NOMO-1 treated with DMSO at 0.1 percent for 48 hours (cell line): Measurements from ENCODE around the gene PACC1.

Experiments used
- DNase-seq: peaks from one replicate; lab custom pipeline; 2025; ENCODE audit not compliant: unreplicated experiment; lab: John Stamatoyannopoulos, UW

PACC1 gene

GRCh38 chr1:212438831-212439237 lies 24.1 kb upstream of the PACC1 start:
- DNase-seq = no peak

DNA sequence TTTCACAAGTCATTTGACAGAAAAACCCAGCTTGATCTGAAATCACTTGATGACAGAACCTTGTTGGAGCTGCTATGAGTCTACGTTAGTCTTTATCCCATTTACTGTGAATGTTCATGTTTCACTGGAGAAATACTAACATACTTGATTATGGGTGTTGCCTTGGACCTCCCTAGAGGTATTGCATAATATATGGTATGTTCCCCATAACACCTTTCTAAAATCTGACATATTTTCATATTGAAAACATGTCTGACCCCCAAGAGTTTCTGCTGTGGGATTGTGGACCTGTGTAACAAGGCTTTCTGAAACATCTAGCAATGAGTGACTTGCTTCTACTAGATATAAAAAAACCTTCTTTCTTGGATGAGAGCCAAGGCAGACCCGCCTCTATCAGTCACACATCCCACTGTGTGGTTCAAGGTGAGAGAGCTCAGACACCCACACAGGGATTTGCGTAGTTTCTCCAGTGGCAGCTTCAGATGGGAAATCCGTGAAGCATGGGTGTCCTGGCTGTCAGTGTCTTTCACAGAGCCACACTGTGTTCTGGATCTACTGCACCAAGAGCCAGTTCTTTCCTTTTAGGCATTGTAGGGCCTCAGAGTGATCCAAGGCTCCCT lies 22.6 kb upstream of the PACC1 start:
- DNase-seq = no peak

DNA sequence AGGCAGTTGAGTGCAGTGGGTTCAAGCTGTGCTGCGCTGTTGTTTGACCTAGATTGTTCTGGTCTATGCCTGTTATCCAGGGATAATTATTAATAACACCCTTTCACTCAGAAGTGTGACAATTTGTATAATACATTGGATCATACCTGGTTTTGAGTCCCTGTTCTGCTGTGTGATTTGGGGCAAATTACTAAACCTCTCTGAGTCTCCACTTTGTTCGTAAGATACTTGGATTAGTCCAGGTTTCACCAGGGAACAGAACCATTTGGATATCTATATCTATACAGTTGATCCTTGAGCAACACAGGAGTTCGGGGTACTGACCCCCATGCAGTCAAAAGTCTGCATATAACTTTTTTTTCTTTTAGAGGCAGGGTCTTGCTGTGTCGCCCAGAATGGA lies 20.3 kb upstream of the PACC1 start:
- DNase-seq = no peak

DNA sequence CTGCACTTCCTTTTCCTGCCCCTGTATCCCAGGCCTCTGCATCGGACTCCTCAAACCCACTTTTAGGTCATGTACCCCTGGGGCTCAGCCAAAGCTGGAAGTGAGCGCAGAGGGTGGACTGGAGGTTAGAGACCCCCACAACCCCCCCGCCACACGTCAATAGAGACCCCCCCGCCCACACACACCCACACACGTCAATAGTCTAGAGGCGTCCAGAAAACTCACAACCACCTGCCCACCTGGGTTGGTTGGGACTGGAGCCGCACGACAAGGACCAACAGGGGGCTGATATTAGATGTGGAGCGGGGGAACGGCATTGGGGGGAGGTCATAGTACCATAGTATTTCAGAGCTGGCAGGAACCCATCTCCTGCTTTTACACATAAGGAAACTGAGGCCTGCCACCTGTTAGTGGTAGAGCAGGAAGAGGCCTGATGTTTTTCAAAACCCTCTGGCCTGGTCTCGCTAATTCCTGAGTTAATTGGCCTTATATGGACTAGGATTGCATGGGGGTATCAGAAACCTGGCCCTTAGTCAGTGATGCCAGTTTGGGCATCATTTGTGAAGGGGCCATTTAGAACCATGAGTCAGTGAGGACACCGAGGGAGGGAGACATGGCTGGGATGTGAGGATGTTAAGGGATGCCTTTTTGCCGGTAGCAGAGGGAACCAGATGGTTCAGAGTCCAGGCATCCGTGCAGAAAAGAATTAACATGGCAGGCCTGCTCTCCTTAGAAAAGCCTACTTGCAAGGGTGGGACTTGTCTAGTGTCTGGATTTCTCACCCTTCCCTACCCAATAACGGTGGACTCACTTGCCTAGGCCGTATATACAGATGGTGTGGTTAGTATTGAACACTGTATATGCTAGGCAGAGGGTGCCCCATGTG lies 19.1 kb upstream of the PACC1 start:
- DNase-seq = no peak

DNA sequence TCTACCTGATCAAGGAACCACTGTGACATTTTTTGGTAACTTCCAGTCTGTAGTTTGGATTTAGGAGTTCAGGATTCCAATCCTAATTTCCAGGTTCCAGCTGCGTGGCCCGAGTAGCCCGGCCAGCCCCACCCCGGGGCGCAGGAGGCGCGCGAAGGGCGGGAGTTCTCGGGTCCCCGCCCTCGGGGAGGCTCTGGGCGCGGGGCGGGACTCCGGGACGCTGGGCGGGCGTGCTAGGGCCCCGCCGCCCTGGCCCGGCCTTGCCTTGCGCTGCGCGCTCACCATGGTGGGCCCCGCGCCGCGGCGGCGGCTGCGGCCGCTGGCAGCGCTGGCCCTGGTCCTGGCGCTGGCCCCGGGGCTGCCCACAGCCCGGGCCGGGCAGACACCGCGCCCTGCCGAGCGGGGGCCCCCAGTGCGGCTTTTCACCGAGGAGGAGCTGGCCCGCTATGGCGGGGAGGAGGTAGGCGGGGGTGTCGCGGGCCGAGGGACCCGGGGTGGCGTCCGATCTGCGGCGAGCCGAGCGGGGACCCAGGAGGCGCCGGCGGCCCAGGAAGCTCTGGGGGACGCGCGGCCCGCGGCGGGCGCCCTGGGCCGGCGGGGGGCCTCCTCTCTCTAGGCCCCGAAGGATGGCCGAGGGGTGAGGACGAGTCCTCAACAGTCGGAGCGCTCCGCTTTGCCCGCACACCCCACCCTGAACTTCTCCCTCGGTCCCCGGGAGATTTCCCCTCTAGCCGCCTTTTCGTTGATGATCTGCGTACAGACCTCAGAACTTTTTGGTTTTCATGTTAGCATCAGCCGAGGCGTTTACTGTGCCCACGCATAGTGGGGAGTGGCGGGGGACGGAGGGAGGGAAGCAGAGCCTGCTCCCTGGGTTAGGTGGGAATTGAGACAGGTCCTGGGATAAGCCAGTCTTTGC lies 18.2 kb upstream of the PACC1 start, which contains the start of gene NENF:
NENF (plus strand) TSS at position 260 of the 916 bp plus-strand sequence; CDS start at position 284, 24 bp downstream.
- peak; percentile 74 for DNase-seq

GRCh38 chr1:212432272-212432660 lies 17.6 kb upstream of the PACC1 start:
- no peak for DNase-seq

DNA sequence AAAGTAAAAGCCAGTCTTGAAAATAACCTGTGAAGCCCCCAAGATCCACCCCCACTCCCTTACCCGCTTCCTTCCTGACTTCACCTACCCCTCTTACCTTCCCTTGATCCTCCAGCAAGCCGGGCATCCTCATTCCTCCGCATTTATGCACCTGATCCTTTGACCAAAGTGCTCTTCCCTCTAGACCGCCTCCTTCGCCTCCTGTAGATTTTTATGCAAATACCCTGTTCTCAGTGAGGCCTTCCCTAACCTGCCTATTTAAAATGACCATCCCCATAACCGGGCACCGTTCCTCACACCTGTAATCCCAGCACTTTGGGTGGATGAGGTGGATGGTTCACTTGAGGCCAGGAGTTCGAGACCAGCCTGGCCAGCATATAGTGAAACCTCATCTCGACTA lies 17.0 kb upstream of the PACC1 start:
- DNase-seq = no peak

GRCh38 chr1:212430955-212431394 lies 16.3 kb upstream of the PACC1 start:
- DNase-seq = no peak

- no peak for DNase-seq
Measured at GRCh38 chr1:212430416-212430815, 15.7 kb upstream of the PACC1 start.

DNA sequence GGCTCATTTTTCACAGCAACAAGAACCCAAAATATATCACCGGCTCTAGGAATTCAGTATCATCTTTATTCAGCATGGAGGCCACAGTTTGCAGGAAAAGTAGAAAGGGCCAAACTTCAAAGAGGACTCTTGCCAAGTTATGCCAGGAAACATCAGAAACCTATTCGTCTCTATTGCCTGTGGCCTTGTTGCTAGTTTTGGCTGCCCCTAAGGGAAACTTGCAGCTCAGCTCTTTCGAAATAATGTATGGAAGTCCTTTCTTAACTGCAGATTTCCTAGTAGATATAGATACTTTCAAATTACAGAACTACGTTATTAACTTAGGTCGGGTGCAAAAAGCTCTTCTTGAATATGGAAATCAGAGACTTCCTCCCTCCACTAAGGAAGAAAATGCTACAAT lies 13.8 kb upstream of the PACC1 start:
- no peak for DNase-seq

DNA sequence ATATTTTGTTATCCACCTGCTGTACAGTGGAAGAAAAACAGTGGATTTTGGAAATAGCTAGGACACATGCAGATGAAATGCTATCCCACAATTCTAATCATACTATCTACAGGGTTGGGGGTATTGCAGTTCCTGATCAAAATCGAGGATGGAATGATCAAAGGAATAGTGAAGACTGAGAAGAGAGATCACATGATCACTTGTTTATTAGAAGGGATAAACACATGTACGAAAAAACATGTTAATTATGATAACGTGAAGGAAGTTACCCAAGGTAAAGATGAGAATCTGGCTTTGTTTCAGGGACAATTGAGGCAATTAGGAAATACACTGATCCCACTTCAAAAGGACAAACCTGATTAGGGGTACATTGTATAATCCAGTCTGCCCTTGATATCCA lies 9.2 kb upstream of the PACC1 start:
- DNase-seq = no peak

DNA sequence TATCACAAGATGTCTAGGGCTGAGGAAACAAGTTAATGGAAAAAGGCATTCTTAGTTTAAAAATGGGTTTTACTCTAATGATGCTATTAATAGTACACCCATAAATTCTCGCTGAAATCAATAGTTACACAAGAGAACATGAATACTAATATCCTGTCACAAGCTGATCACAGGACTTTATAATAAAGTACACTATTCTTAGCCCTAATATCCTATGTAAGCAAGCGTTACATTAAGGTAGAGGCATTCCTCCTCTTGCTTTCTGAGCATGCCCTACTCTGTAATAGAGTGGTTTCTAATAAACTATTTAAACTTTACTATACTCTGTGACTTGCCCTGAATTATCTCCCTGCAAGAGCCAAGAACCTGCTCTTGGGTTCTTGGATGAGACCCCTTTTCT lies 6.5 kb upstream of the PACC1 start:
- no peak for DNase-seq

GRCh38 chr1:212415107-212415841 lies 588 bp upstream of the PACC1 start:
- DNase-seq = peak; percentile 70

DNA sequence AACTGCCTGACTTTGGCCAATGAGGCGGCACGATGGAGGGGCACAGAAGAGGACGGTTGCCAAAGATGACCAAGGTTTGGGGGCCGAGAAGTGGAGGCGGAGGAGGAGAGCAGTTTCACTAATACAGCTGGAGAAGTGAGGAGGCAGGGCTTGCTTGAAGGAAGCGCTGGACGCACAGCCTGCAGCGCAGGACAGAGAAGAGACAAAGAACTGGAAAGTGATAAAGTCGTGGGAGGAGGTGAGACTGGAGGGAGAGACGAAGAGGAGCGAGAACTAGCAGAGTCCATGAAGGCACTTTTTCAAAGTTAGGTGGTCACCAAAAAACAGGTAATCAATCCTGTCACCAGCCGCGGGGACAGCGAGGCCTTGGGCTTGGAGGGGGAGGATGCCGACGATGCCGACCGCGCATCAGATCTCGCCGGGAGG lies 771 bp downstream of the PACC1 start:
- DNase-seq = no peak

- DNase-seq = no peak
Measured at GRCh38 chr1:212412374-212412773, 2.3 kb downstream of the PACC1 start.

- DNase-seq = peak; percentile 74
Measured at GRCh38 chr1:212410231-212410820, 4.4 kb downstream of the PACC1 start.

DNA sequence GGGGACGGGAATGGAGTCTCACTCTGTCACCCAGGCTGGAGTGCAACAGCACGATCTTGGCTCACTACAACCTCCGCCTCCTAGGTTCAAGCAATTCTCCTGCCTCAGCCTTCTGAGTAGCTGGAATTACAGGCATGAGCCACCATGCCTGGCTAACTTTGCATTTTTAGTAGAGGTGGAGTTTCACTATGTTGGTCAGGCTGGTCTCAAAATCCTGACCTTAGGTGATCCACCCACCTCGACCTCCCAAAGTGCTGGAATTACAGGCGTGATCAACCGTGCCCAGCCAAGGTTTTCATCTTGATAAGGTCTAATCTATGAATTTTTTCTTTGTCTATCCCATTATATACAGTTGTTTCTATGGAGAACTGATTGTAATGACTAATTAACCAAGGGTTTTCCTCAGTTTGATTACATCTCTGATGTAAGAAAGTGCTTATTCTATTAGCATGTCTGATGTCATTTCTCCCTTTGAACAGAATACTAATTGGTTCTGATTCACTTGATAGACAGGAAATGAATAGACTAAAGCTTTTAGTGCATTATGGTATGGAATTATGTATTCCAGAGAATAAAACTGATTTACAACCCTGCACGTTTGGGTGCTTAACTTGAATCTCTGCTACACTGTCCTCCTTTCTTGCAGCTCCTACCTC lies 11.9 kb downstream of the PACC1 start:
- no peak for DNase-seq

DNA sequence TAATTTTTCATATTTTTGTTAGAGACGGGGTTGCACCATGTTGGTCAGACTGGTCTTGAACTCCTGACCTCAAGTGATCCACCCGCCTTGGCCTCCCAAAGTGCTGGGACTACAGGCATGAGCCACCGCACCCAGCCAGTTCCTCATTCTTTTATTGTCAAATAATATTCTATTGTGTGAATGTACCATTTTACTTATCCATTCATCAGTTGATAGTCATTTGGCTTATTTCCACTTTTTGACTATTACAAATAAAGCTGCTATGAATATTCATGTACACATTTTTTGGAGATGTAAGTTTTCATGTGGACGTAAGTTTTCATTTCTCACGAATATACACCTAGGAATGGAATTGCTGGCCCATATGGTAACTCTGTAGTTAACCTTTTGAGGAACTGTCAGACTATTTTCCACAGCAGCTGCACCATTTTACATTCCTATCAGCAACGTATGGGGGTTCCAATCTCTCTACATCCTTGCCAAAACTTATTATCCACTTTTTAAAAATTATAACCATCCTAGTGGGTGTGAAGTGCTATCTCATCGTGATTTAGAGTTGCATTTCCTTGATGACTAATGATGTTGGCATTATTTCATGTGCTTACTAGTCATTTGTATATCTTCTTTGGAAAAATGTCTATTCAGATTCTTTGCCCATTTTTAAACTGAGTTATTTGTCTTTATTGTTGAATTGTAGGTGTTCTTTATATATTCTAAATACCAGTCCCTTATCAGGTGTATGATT lies 12.7 kb downstream of the PACC1 start:
- DNase-seq = no peak

DNA sequence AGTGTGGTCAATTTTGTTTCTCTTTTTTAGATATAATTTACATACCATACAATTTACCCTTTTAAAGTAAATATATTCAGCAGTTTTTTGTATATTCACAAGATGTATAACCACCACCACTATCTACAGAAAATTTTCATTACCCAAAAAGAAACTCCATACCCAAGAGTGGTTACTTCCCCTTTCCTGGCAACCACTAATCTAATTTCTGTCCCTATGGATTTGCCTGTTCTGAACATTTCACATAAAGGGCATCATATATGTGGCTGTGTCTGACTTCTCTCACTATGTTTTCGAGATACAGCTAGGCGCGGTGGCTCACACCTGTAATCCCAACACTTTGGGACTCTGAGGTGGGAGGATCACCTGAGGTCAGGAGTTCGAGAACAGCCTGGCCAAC lies 13.6 kb downstream of the PACC1 start:
- no peak for DNase-seq
